Measurements from ENCODE around the gene IFNGR2.
"Not testable (repeated sequence)": the region's sequence is repeated elsewhere in the genome, so short reads cannot be mapped to it uniquely, and the experiment has no call there.

Gene IFNGR2

DNA sequence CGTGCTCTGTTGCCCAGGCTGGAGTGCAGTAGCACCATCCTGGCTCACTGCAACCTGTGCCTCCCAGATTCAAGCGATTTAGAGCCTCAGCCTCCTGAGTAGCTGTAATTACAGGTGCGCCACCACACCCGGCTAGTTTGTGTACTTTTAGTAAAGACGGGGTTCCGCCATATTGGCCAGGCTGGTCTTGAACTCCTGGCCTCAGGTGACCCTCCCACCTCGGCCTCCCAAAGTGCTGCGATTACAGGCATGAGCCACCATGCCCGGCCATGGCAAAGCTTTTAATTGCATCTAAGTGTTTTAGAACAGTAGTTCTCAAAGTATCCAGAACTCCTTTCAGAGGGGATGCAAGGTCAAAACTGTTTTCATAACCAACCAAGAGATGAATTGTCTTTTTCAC is 25.1 kb upstream of the IFNGR2 start:
- no peak for FAIRE-seq

DNA sequence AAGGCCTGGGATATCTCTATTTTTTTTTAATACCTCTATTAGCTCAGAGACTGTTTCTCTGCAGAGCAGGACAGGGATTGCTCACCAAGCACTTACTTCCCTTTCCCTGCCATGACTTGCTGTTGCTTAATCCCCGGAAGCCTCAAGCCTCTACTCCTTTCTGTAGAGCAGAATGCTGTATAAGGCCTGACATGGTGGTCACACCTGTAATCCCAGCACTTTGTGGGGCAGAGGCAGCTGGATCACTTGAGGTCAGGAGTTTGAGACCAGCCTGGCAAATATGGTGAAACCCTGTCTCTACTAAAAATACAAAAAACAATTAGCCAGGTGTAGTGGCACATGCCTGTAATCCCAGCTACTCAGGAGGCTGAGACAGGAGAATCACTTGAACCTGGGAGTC is 23.3 kb upstream of the IFNGR2 start:
- not testable (repeated sequence) for FAIRE-seq

DNA sequence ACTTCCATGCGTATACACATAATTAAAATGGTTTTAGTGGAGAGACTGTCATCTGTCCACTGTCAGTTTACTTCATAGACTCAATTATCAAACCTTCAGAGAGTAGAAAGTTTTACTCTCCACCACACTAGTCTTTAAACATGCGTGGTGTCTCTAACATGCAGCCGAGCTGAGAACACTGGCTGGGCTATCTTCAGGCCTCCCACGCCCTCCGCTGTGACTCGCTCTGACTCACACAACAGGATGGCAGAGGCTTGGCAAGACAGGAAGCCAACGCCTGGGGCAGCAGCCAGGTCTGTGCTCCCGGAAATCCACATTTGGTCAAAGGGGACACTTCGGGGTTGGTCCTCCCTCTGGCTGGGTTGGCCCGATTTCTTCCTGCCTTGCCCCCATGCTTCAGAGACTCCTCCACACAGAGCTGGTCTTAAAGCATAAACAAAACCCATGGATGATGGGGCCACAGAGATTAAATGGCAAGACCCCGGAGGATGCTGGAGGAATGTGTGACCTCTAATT is 22.7 kb upstream of the IFNGR2 start:
- FAIRE-seq: no peak

DNA sequence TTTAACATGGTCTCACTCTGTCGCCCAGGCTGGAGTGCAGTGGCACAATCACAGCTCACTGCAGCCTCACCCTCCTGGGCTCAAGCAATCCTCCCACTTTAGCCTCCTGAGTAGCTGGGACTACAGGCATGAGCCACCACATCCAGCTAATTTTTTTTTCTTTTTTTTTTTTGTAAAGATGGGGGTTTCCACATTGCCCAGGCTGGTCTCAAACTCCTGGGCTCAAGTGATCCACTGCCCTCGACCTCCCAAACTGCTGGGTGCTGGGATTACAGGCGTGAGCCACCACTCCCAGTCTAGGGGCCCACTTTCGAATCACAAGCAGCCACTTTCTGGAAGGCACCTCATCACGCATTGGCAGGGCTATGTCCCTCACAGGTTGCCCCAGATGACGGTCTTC is 21.8 kb upstream of the IFNGR2 start:
- not testable (repeated sequence) for FAIRE-seq

DNA sequence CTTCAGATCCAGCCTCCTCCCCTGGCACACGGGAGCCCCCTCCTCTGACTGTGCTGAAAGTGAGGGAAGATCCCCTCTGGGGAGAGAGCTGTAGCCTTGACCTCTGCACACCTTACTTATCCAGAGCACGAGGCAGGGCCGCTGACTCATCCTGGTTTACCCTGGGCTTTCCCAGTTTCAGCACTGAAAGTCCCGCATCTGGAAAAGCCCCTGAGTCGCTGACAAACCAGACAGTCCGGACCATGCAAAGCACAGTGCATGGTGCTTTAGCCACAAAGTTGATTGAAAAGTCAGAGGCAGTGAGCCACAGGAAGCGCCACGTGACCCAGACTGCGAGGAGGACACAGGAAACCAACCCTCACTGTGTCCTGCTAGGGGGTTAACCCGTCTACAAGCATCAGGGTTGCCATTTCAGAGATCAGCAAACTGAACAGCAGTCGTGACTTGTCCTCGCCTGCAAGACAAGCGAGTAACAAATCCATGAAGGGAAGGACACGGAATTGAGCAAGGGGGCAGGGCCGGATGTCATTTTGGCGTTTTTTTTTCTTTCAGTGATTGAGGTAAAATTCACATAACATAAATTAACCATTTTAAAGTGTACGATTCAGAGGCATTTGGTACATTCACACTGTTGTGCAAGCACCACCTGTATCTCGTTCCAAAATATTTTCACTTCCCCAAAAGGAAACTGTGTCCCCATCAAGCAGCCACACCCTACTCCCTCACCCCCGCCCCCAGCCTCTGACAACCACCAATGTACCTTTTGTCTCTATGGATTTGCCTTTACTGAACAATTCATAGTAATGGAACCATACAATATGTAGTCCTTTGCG is 19.9 kb upstream of the IFNGR2 start:
- FAIRE-seq: no peak

DNA sequence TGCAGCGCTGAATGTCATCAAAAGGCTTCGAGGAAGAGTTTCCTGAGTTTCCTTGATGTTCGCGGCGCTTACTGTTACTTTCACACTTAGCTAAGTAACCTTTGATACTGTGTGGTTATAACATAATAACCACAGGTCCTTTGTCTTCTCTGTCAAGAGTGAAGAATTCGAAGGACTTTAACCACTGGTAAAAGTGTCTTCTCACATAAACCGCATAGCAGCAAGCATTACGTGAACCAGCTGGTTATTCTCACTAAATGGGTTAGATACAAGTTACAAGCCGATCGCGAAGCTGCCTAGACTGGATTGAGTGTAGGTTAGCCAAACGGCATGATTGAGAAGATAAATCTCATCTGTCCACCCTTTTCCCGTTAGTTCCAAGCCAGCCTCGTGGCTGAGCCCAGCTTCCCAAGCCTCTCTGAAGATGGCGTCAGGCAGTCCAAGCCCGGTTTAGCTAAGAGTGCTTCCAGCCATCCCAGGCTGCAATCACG is 18.3 kb upstream of the IFNGR2 start:
- no peak for FAIRE-seq

DNA sequence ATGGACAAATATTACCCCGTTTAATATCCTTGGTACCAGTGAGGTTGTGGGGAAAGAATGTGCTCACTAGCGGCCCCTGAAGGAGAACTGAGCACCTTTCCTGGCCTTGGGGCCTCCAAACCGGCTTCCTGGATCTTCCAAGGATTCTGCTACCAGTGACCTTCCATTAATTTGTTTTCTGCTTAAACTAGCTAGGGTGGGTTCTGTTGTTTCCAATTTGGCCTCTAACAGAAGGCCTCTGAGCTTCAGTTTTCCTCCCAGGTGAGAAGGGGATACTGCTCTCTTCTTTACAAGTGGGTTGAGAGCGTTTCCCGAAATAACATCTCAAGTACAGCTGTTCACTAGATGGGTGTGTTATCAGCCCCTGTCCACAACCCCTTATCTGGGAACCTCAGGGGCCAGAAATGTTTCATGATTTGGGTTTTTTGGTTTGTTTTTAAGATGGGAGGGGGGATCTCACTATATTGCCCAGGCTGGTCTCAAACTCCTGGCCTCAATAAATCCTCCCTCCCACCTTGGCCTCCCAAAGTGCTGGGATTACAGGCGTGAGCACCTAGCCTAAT is 16.9 kb upstream of the IFNGR2 start:
- FAIRE-seq: no peak

DNA sequence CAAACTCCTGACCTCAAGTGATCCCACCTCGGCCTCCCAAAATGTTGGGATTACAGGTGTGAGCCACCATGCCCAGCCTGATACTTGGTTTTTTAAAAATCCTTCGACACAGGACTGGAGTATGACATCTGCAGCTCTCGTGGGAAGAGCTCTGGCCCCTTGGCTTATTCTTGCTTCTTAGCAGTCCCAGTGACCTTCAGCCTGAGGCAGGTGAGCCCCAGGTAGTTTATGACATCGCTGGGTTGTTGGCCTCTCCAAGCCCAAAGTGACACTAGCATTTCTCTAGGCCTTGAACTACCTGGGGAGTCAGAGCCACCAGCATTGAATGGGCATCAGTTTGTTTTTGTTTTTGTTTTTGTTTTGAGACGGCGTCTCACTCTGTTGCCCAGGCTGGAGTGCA is 15.9 kb upstream of the IFNGR2 start:
- no peak for FAIRE-seq

DNA sequence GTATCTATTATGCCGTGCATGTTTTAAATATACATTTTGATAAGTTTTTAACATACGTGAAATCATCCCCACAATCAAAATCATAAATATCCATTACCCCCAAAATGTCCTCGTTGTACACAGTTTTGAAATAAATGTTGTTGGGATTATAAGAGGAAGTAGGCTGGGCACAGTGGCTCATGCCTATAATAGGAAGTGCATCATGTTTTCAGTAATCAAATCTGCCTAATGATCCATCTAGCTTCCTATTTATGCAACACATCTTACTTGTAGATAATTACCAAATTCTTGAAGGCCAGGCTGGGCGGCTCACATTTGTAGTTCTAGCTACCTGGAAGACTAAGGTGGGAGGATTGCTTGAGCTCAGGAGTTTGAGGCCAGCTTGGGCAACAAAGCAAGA is 15.0 kb upstream of the IFNGR2 start:
- FAIRE-seq: no peak

DNA sequence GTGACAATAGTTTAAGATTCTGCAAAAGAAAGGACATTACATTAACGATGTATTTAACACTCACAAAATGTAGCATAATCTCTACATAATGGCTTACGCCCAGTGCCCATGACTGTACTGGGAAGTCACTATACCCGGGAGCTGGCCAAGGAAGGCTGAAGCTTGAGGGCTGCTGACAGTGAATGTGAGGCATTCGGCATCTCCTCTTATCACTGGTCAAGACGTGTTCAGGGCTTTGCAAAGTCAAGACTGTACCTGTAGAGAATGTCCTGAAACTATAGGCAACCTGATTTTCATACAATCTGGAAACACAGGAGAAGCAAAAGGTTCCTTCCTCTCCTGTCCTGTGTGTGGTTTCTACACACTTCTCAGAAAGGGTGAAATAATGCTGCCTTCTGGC is 12.7 kb upstream of the IFNGR2 start:
- FAIRE-seq: no peak

DNA sequence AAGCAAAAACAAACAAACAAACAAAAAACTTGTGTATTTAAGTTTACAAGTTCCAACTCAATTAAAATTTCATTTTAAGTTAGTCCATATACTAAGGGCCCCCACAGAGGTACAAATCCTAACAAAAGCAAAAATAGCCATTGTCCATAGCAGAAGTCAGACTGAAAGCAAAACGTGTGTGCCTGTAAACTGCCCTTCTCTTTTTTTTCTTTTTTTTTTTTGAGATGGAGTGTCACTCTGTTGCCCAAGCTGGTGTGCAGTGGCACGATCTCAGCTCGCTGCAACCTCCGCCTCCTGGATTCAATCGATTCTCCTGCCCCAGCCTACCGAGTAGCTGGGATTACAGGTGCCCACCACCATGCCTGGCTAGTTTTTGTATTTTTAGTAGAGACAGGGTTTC is 11.6 kb upstream of the IFNGR2 start:
- FAIRE-seq: no peak

DNA sequence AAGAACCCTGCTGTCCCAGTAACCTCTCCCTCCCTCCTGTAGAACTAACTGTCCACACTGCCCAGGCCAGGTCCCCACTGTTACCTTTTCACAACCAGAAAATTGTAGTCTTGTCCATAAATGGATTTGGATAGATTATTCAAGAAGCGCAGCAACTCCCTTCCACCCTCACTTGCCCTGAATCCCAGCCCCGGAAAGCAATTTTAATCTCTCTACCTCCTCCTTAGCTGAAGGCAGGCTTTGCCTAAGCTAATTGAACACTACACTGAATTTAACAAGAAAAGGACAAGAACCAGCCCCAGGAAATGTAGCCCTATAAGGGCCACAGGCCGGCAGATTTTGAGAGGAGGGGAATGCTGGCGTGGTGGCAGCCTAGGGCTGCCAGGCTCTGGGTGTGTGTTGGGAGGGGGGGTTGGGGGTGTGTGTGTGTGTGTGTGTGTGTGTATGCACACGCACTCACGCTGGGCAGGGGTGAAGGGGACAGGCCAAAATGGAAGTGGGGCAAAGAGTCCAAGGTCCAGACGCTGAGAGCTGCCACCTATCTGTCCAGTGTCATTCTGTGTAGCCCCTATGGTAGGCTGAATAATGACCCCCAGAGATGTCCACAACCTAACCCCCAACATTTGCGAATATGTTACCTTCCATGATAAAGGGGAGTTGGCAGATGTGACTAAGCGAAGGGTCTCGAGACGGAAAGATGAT is 10.8 kb upstream of the IFNGR2 start:
- no peak for FAIRE-seq

DNA sequence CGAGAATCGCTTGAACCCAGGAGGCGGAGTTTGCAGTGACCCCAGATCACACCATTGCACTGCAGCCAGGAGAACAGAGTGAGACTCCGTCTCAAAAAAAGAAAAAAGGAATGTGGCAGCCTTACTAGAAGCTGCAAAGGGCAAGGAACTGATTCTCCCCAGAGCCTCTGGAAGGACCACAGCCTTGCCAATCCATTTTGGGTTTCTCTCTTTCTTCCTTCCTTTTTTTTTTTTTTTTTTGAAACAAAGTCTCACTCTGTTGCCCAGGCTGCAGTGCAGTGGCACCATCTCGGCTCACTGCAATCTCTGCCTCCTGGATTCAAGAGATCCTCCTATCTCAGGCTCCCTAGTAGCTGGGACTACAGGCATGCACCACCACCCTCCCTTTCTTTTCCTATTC is 9.9 kb upstream of the IFNGR2 start:
- FAIRE-seq: no peak

DNA sequence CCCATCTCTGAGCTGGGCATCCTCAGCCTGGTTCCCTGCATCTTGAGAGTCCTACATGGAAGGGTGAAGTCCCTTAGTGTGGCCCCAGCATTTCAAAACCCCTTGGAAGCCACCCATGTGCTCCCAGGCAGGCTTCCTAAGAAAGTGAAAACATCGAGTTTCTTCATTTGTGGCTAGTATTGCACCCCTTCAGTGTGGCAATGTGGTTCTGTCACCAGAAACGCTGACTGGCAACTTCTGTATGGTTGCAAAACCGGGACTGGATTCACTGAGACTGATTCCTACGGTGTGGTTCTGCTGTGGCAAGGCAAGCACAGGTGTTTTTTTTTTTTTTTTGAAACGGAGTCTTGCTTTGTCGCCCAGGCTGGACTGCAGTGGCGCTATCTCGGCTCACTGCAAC is 9.0 kb upstream of the IFNGR2 start:
- FAIRE-seq: no peak

DNA sequence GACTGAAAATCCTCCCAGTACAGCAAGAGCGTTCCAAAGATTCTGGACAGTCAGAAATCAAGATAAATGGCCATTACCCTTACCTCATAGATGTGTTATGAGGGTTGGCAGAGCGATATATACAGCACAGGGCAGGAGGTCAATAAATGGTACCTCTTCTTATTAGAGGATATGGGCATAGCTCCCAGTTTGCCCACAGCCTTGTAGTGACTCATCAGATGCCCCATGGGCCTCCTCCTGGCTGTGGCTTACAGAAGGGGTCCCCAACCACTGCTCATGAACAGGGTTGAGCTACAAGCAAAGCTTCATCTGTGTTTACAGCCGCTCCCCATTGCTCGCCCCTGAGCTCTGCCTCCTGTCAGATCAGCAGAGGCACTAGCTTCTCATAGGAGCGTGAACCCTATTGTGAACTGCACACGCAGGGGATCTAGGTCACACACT is 7.3 kb upstream of the IFNGR2 start:
- FAIRE-seq: no peak

DNA sequence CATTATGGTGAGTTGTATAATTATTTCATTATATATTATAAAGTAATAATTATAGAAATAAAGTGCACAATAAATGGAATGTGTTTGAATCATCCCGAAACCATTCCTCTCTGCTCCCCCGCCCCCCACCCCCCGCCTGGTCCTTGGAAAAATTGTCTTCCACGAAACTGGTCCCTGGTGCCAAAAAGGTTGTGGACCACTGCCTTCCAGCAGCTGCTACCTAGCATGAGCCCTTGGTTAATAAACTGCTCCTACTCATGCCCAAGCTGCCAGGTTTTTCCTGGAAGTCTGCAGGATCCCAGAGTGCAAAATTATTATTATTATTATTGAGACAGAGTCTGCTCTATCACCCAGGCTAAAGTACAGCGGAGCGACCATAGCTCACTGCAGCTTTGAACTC is 6.8 kb upstream of the IFNGR2 start:
- FAIRE-seq: no peak

DNA sequence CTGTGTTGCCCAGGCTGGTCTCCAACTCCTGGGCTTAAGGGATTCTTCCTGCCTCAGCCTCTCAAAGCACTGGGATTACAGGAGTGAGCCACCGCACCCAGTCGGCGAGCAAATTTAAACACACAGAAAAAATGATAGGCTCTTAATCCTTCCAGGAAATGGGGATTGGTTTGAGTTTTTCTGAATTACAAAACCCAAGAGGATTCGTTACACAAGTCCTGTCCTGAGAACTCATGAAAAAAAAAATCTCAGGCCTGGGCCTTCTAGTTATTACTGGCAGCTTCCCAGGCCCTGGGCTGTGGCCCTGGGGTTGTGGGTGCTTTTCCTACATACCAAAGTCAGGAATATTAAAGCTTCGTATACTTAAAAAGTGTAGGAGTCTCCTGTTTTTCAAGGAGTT is 6.3 kb upstream of the IFNGR2 start:
- FAIRE-seq: no peak

DNA sequence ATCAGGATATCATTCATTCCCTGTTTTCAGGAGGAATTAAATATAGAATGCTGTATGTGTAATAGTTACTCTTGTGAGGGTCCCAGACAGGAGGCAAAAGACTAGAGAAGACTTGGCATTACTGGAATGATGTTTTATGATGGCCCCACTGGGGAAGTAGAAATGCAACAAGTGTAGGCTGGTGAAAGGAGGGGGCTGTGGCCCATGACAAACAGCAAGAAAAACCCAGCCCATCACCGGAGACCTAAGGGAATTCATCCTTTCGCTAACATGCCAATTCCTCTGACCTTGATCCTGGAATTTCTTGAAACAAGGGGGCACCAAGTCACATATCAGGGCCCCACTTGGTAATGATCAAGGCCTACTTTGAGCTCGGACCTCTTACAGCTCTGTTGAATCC is 5.5 kb upstream of the IFNGR2 start:
- FAIRE-seq: no peak

DNA sequence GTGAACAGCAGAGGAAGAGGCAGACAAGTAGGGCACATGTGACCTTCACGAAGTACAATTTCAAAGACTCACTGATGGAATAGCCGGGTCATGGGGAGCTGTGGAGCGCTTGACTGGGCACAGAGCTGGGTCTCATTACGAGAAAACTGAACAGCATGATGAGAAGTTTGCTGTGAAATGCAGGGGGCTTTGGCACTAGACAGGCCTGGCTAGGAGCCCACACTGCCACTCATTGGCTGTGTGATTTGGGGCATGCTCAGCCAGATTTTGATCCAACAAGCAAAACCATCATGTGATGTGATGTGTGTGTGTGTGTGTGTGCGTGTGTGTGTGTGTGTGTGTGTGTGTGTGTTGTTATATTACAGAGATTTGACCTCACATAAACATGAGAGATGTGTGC is 4.9 kb upstream of the IFNGR2 start:
- FAIRE-seq: no peak

DNA sequence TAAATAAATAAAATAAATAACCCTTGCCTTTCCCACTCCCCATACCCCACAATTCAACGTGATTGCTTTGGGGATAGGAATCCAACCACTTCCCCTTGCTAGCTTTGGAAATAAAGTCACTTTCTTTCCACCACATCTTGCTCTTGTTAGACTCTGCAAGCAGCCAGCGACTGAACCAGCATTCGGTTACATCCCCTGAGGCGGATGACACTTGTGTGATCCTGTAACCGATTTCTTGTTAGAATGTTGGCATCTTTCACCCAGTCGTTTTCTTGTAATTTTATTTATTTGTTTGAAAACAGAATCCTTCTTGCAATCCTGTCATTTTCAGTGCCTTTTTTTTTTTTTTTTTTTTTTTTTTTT is 1.6 kb upstream of the IFNGR2 start:
- no peak for FAIRE-seq

DNA sequence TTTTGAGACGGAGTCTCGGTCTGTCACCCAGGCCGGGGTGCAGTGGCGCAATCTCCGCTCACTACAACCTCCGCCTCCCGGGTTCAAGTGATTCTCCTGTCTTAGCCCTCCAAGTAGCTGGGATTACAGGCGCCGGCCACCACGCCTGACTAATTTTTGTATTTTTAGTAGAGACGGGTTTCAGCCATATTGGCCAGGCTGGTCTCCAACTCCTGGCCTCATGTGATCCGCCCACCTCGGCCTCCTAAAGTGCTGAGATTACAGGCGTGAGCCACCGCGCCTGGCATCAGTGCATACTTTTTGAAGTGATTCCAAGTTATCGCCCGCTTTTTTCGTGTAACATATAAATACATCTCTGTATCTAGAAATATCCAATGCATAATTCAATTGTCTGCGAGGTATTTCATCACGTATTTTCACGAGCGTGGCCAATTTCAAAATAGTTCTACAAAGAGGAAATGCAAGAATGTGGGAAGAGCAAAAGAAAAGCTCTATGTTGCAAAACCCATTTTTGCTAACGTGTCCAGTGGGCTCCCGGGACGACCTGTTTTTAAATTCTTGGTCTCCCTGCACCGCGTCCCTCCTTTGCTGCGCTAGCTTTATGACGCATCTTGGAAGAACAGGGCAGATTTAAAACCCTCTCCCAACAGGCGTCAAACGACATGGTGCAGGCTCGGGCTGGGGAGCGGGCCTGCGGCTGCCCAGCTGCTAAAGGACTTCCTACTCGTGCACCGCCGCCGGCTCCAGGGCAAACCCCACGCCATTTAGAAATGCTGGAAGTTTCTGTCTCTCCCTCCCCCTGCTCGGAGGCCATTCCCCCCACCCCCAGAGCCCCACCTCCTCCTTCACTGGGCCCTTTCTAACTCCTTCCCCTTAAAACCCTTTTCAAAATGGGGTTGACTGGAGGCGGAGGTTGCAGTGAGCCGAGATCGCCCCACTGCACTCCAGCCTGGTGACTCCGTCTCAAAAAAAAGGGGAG is 923 bp upstream of the IFNGR2 start:
- no peak for FAIRE-seq

DNA sequence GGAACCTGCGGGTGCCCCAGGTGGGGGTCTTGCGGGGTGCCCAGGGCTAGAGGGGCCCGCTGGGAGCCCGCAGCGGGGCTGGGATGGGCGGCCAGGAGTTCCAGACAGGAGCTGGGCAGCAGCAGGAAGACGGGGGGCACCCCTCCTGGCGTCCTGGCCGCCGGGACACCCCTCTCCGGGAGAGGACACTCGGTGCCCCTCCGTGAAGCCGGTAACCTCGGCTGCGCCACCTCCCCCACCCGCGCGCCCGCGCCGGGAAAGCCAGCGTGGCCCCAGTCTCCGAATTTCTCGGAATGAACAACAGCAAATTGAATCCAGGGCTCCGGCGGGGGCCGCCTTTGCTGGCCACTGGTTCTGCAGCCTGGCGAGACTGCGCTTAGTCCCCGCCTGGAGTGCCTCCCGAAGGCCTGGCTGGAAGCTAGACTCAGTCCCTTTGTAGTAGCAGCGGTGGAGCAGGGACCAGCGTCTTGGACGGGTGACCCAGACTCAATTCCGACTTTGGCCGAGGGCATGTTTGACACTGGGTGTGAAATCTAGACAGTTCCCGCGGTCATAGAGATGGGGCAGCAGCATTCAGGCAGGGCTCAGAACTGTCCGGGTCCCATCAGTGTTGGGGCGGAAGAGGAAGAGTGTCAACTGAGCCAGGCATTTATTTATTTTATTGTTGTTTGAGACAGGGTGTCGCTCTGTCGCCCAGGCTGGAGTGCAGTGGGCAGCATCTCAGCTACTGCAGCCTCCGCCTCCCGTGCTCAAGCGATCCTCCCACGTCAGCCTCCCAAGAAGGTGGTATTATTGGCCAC is 773 bp downstream of the IFNGR2 start:
- FAIRE-seq: no peak
